Bronchial epithelial cell (primary cell): Measurements from ENCODE around the gene DCAKD. TPM values are rescaled to one million over a fixed set of nuclear protein-coding genes. Genes with fewer than 3 reads are reported as not detected.

Experiments used
- DNase-seq: peaks from one replicate; pipeline ENCODE4 v3.0.0-alpha.2; 2010; ENCODE audit warnings: low read depth
- FAIRE-seq: peaks from 2 replicates; lab custom pipeline; 2011; peaks lifted over from hg19 to GRCh38; lab: Jason Lieb, UNC
- H3K27me3 ChIP-seq: 2 replicates; pipeline ENCODE4 v1.5.1; 2011; ENCODE audit warnings: low read length; ENCODE audit not compliant: control insufficient read depth, insufficient read depth
- H3K36me3 ChIP-seq: 2 replicates; pipeline ENCODE4 v1.5.1; 2011; ENCODE audit warnings: low read length; ENCODE audit not compliant: control insufficient read depth, insufficient read depth
- H3K4me3 ChIP-seq: 2 replicates; pipeline ENCODE4 v1.5.1; 2011; ENCODE audit warnings: mild to moderate bottlenecking, low read depth, low read length, control low read depth
- CTCF ChIP-seq: IDR thresholded peaks from 2 replicates; pipeline ENCODE4 v1.5.1; 2011; ENCODE audit warnings: mild to moderate bottlenecking, moderate library complexity, low read length, control low read depth, inconsistent platforms; ENCODE audit not compliant: insufficient read depth, severe bottlenecking
- total RNA-seq: library from RNA; depleted of rRNA; stranded (reverse); fragments of >200 nt; gene quantifications from 2 replicates; pipeline ENCODE4 v1.2.1, GENCODE V29; 2014

DCAKD gene
- total RNA-seq, 1 donor from 2014 or later, result 18.2 TPM

DNA sequence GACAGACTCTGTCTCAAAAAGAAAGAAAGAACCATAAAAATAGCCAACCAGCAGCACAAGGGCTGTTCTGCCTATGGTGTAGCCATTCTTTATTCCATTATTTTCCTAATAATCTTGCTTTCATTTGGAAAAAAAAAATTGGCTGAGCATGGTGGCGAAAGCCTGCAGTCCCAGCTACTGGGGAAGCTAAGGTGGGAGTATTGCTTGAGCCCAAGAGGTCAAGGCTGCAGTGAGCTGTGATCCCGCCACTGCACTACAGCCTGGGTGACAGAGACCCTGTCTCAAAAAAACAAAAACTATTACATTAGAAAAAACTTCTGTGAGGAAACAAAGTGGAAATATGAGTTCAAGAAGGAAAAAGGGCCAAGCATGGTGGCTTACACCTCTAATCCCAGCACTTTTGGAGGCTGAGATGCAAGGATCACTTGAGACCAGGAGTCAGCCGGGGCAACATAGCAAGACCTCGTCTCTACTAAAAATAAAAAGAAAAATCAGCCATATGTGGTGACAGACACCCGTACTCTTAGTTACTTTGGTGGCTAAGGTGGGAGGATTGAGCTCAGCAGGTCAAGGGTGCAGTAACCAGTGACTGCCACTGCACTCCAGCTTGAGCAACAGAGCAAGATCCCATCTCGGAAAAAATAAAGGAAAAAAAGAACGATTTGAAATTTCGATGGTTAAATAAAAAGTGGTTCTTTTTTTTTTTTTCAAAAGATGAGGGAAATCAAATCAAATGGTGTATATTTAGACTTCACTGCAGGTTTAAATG lies 2.5 kb downstream of the DCAKD start:
- peaks cover 3% of the 10 kb centered on the region for H3K36me3 ChIP-seq
- no peaks in the 10 kb centered on the region for H3K27me3 ChIP-seq
- peak; percentile 11 for TF ChIP-seq CTCF
- DNase-seq, result no peak
- no peak for FAIRE-seq
- H3K4me3 ChIP-seq, result no peak overlapping the region

DNA sequence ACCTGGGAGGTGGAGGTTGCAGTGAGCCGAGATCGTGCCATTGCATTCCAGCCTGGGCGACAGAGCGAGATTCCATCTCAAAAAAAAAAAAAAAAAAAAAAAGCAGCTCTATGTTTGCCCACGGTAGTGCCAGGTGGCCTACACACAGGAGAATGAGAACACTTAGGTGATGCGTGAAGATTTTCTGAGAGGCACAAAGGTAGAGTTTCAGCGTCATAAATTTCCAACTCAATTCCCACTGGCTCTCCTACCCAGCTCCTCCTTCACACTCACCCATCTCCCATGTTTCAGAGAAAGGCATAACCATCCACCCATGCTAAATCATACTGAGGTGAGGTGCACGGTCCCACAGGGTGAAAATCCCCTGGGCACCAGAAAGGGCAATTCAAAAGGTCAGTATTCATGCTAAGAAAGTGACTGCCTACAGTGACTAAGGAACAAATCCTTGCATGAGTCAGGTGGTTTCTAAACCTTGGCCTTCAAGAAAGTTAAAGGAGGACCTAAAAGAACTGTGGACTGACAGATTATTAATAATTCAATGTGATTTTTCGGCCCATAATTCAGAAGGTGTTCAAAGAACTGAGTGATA lies 4.8 kb downstream of the DCAKD start:
- H3K4me3 ChIP-seq, result no peak overlapping the region
- no peak for TF ChIP-seq CTCF
- FAIRE-seq (no peak), DNase-seq (peak; percentile 87)
- no peaks in the 10 kb centered on the region for H3K27me3 ChIP-seq
- H3K36me3 ChIP-seq, result peaks cover 3% of the 10 kb centered on the region

DNA sequence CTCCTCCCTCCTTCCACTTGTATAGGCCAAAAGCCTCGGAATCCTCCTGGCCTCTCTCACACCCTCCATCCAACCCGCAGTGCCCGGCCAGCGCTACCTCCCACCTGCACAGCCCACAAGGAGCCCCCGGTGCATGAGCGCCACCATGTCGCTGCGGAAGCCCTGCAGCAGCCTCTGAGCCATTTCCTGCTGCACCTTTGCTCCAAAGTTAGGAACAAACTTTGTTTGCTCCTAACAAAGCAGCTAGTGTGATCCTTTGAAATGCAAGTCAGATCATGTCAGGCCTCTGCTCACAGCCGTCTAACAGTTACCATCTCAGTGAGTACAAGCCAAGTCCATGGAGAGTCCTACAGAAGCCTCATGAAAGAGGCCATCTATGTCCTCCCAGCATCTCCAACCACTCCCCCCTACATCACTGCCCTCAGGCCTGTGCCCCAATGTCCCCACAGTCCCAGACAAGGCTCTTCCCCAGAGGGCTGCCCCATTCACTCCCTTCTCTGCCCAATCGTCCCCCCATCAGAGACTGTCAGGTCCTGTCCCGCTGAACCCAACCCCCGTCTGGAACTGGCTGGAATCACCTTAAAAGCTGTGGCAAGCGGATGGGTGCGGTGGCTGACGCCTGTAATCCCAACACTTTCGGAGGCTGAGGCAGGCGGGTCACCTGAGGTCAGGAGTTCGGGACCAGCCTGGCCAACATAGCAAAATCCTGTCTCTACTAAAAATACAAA lies 7.5 kb downstream of the DCAKD start:
- DNase-seq (peak; percentile 87), FAIRE-seq (no peak)
- Histone ChIP-seq H3K36me3 (peaks cover 4% of the 10 kb centered on the region), H3K4me3 (no peak overlapping the region), H3K27me3 (no peaks in the 10 kb centered on the region)
- TF ChIP-seq CTCF, result no peak

DNA sequence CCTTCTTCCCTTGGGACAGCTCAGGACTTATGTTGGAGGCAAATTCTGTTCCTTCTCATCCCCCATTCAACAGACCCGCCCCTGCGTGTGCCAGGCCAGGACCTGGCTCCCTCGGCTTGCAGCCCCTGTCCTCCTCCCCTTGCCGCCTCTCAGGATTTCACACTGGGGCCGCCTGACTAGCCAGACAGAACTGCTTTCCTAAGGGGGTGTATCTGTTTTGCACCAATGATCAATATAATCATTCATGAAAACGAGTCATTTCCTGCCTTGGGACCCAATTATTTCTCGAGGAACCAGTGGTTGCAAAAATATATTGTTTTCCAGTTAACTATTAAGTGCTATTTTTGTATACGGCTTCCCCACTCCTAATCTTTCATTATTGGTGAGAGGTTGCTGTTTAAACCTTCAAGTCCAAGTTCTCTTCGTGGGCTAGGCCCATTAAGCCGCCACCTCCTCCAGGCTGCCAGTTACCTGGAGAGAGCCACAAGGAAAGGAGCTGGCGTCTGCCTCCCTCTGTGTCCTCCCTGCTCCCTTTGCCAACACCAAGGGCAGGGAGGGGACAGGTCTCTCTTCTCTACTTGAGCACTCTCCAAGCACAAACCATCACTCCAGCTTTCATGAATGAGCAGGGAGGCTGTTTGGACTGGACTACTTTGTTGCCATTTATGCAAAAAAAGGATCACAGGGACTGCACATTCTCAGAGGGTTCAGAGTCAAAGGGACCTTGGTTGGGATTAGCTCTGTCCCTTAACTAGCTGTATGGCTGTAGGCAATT lies 8.9 kb downstream of the DCAKD start:
- DNase-seq, result no peak
- TF ChIP-seq CTCF, result no peak
- Histone ChIP-seq H3K36me3 (peaks cover 6% of the 10 kb centered on the region), H3K27me3 (no peaks in the 10 kb centered on the region), H3K4me3 (no peak overlapping the region)
- no peak for FAIRE-seq

DNA sequence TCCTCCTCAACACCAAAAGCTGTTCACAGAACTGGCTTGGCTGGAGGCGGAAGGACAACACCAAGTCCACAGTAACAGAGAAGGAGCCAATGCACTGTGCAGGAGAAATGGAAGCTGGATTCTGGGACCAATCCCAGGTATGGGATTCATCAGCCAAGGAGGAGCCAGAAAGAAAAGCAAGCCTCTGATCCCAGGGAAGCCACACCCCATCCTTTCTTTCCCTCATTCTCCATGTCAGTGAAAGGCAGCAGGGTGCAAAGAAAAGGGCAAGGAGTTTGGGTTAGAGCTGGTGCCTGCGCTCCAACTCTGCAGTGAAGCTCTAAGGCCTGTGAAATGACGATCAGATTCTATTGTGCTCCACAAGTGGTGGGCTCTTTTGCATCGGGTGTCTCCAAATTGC lies 11.0 kb downstream of the DCAKD start:
- Histone ChIP-seq H3K36me3 (peaks cover 9% of the 10 kb centered on the region), H3K27me3 (no peaks in the 10 kb centered on the region), H3K4me3 (no peak overlapping the region)
- no peak for TF ChIP-seq CTCF
- DNase-seq, result no peak
- no peak for FAIRE-seq
